HG02798 (cell line): ENCODE data around the gene GLIS1.

Experiments used
- ATAC-seq: cut with Tn5 transposase; IDR thresholded peaks from one replicate; pipeline ENCODE4 v1.9.1; 2021; ENCODE audit warnings: mild to moderate bottlenecking; ENCODE audit not compliant: unreplicated experiment, poor library complexity

Gene GLIS1

DNA sequence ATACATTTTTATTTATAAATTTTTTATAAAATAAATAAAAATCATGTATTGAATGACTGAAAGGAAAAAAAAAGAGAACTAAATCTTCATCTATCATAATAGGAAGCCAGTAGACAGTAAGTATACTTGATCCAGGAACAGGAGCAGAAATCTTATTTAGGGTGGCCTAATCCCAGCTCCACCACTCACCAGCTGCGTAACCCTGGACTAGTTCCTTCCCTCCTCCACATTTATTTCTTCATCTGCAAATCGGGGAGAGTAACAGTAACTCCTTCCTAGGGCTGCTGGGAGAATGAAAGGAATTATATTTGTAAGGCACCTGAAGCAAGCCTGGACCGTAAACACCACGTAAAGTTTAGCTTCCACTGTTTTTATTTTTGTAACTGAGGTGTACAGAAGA, 17.9 kb downstream of the GLIS1 start:
- no peak for ATAC-seq

GRCh38 chr1:53719469-53719868, 19.5 kb downstream of the GLIS1 start:
- ATAC-seq = no peak

GRCh38 chr1:53718443-53718842, 20.5 kb downstream of the GLIS1 start:
- no peak for ATAC-seq

- ATAC-seq = no peak
Observed at GRCh38 chr1:53717025-53717804, 21.7 kb downstream of the GLIS1 start.

- no peak for ATAC-seq
Observed at GRCh38 chr1:53716150-53716549, 22.8 kb downstream of the GLIS1 start.

DNA sequence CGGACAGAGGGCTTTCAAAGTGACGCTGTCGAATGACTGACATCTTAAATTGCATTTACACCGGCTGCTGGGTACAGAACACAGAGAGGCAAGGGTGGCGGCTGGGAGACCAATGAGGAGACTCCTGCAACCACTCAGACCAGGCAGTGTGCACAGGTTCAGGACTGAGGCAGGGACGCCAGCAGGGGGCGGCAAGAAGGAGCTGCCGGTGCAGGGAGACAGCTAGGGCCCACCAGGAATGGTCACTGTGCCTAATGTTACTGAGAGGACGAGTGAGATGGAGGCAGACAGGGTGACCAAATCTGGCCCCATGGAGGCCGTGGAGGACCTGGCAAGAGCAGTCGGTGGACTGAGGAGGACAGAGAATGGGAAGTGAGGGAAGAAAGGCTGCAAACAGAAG, 23.5 kb downstream of the GLIS1 start:
- ATAC-seq = no peak

DNA sequence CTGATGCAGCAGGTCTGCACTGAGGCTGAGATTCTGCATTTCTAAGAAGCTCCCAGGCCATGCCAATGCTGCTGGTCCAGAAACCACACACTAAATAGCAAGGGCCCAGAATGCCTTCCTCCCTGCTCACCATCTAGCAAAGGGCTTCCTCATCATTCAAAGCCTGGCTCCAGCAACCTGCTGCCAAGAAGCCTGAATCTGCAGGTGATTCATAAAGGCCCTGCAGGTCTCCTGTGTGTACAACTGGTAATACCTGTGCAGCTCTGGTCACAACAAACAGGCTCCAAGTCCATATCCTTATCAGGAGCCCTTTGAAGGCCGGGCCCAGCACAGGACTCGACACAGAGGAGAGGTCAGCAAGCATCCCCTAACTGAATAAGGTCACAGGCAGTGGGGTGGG, 26.7 kb downstream of the GLIS1 start:
- no peak for ATAC-seq

DNA sequence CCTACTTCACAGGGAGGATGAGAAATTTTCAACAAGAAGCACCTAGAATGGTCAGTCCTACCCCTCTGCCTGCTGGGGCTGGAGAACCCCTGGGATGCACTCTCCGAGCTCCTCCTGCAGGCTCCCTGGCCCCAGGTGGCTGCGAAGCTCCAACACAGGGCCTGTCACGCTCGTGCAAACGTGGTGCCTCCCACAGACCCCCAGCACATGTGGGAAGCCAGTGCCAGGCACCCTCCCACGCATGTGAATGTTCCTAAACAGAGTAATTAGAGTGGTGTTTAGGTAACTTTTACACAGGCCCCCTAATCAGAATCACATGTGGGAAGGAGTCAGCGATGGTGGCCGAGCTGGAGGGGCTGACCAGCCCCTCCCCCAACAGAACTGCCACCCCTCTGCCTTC, 28.4 kb downstream of the GLIS1 start:
- ATAC-seq = no peak

DNA sequence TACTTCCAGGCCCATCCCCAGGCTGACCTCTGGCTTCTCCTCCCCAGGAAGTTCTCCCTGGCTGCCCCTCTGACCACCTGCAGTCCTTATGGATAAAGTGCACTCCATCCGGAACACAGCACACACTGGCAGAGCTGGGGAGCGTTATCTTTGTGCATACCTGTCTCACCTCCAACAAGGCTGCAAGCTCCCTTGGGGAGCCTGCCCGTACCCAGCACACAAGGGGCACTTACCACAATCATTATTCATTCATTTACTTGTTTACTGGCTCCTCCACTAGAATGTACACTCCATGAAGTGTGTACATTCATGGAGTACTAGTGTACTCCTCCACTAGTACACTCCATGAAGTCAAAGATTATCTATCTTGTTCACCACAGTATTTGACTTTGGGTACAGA, 30.3 kb downstream of the GLIS1 start:
- no peak for ATAC-seq

GRCh38 chr1:53706356-53706755, 32.6 kb downstream of the GLIS1 start:
- no peak for ATAC-seq

DNA sequence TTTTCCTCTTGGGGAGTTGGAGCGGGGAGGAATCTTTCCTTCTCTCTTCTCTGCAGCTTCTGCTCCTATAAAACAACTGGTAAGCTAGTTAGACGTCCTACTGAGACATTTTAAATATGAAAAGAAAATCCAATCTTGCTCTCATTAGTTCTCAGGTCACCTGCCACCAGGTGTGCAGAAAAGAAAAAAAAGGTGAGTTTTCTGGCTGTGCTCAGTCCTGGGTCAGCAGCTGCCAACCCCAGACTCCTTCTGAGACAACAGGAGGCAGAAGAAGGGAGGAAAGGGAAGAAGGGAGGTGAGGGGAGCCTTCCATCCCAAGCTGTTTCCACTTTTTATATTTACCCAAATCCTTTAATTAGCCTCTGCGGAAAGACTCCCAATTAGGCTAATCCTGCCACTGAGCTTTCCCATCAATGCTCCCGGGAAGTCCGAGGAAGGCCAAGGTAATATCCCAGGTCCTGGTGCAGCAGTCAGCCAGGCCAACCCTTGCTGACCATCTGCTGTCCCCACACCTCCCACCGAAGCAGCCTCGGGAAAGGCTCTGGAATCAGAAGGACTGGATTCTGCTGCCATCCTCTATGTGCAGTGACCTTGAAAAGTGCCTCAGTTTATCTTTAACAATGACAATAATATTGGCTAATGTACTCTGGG, 33.4 kb downstream of the GLIS1 start:
- no peak for ATAC-seq

DNA sequence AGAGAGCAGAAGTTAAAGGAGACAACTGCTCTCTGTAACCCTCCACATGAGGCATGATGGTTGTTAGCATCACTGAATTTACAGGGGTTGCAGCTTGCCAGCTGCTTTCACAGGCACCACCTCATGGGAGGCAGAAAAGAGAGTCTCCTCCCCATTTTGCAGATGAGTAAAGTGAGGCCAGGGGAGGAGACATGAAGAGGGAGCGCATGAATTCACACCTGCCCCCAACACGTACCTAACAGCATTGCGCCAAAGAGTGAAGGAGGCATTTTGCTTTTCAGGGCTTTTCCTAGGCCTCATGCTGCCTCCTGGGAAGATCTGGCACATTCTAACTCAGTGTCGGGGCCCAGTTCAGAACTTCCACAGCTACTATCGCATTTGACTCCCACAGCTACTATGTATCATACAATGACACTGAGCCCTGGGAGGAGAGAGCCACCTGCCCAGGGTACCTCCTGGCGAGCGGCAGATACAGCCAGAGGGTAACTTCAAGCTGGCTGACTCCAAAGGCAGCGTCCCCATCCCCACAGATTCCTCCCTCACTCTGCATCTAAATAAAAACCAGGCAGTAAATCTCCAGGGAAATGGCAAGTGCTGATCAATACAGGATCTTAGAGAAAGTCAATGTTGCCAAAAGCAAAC, 34.0 kb downstream of the GLIS1 start:
- ATAC-seq = no peak

DNA sequence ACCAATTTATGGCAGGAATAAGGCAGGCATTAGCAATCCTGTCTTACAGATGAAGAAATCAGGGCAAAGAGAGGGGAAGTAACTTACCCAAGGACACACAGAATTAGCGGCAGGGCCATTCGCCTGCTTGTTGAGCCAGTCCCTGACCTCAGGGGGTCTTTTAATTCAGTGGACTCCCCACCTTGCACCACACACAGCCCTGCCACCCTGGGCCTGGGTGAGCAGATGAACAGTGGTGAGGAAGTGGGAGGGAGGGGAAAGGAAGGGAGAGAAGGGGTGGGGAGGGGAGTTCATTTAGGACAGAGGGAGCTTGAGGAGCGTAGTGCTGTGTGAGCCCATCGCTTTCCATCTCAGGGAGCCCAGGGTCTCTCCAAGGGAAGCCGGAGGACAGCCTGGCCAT, 34.7 kb downstream of the GLIS1 start:
- ATAC-seq = no peak

DNA sequence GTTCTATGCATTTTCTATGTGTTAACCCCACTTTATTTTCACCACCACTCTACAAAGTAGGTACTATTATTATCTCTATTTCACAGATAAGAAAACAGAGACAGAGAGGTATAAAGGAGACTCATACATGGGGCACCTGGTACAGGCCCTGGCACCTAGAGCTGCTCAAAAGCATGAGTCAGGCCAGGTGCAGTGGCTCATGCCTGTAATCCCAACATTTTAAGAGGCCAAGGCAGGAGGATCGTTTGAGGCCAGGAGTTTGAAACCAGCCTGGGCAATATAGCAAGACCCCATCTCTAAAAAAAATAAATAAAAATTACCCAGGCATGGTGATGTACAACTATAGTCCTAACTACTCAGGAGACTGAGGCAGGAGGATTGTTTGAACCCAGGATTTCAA, 35.8 kb downstream of the GLIS1 start:
- no peak for ATAC-seq

- ATAC-seq = no peak
Observed at GRCh38 chr1:53702341-53702740, 36.6 kb downstream of the GLIS1 start.

DNA sequence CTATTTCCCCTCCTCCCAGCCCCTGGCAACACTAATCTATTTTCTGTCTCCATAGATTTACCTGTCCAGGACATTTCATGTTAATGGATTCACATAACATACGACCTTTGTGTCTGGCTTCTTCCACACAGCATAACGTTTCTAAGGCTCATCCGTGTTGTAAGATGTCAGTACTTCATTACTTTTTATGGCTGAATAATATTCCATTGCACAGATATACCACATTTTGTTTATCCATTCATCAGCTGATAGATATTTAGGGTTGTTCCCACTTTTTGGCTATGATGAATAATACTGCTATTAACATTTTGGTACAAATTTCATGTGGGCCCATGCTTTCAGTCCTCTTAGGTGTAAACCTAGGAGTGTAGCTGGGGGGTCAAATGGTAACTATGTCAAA, 38.2 kb downstream of the GLIS1 start:
- no peak for ATAC-seq

DNA sequence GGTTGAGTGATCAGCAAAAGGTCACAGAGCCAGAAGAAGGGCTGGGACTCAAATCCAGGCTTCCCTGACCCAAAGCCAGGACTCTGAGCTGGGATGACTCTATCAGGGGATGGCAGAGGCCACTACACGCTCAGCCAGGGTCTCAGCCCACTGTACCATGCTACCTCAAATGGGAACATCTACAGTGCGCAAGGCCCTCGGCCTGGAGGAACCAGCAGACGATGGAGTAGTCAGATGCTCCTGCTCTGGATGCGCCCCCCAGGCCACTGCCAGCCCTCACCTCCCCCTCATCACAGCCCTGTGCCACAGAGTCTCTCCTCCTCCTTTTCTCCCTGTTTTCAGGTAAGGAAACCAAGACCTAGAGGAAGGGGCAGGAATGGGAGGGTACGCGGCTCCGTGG, 39.0 kb downstream of the GLIS1 start:
- no peak for ATAC-seq

GRCh38 chr1:53698384-53698980, 40.5 kb downstream of the GLIS1 start:
- no peak for ATAC-seq

DNA sequence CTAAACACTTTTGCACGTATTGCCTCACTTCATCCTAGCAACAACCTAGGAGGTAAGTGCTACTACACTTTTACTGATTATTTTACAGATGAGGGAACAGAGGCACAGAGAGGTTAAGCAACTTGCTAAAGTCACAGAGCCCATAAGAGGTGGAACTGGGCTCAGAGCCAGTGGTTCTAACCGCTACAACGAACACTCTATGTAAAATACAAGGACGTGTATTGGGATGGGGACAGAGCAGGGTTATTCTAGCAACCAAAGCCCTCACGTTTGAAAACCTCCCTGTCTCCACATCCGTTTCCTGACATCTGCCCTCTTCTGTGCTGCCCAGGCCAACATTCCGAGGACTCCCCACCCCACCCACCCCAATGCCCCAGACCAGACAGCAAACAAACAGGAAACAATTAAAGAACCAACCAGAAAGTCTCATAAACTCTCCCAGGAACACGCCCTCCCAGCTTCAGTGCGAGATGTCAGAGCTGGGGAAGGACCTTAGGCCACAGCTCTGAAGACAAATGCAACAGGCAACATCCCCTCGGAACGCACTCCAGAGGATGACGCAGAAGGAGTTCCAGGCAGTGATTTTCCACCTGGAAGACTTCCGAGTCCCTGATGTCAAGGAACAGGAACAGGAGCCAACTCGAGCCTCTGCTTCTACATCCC, 41.1 kb downstream of the GLIS1 start:
- no peak for ATAC-seq

- no peak for ATAC-seq
Observed at GRCh38 chr1:53696990-53697389, 42.0 kb downstream of the GLIS1 start.

DNA sequence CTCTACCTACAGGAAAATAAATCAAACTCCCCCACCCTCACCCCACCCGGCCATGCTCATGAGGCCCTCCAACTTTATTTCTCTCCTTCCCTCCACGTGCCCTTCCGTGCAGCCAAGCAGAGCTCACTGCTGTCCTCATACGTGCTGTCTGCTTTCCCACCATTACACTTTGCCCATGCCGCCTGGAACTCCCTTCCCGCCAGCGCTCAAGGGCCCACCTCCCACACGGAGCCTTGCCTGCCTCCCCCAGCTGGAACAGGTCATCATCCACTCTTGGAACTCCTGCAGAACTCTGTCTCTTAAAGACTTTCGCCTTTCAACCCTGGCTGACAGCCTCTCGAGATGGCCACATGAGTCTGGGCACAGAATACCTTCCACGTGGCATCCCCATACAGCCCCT, 42.4 kb downstream of the GLIS1 start:
- ATAC-seq = no peak
